Uterus (tissue), 2 donors: ENCODE results near the gene ZBP1.

Experiments
- CTCF ChIP-seq, 4 experiments: fragments of 200-600 bp in 2 of 4; fragments of 450-650 bp in 2 of 4; sonication (generic) in 2 of 4; IDR thresholded peaks; one replicate each; pipeline ENCODE4 v1.5.1; 2016 to 2019; ENCODE audit warnings: antibody characterized with exemption in 4 of 4, mild to moderate bottlenecking in 2 of 4, moderate library complexity in 1 of 4
- POLR2A ChIP-seq, 2 donors: fragments of 450-650 bp; IDR thresholded peaks; one replicate each; pipeline ENCODE4 v1.6.1; 2016; ENCODE audit warnings: antibody characterized with exemption in 2 of 2, mild to moderate bottlenecking in 1 of 2, moderate library complexity in 1 of 2

- TF ChIP-seq CTCF (IDR thresholded peaks at IDR 0.05) = no peak
- TF ChIP-seq POLR2A (IDR thresholded peaks at IDR 0.05) = no peak
Observed at GRCh38 chr20:57592263-57593092, 27.7 kb downstream of the ZBP1 start.
